Stimulated activated naive CD4-positive, alpha-beta T cell (primary cell): ENCODE measurements around the gene COQ10B.
A peak's percentile ranks its signal among the peaks of the same experiment; 100 is the strongest.
"Not testable (repeated sequence)": the region's sequence is repeated elsewhere in the genome, so short reads cannot be mapped to it uniquely, and the experiment has no call there.

Experiments used
- DNase-seq, 6 experiments: peaks; one replicate each; lab custom pipeline; 2025; lab: John Stamatoyannopoulos, UW

COQ10B gene

DNA sequence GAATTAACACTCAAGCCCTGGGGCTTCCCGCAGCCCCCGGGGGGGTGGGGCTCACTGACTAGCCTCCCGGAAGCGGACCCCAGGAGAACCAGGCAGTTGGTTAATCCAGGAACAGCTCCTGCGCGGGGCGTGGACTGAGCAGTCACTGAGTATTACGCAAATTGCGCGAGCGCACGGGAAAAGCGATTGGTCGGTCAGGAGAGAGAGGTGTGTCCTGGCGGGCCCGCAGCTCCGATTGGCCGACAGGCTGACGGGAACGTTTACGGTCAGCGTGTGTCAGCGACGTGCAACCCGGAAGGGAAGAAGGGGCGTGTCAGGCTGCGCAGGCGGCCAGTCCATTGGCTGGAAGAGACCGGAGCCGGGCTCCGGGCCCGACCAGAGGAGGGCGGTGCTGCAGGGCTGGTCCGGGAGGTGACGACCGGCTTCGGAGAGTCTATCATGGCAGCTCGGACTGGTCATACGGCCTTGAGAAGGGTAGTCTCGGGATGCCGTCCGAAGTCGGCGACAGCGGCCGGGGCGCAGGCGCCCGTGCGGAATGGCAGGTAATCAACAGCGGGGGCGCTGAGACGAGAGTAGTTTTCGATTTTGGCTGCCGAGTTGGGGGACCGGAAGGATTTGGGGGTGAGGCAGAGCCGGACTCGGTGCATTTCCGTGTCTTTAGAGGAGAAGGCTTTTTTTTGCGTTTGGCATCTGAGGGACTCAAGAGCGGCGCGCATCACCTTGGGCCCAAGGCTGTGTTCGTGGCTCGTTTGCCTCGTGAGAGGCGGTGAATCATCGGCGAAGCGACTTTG lies at the start of gene COQ10B:
Gene COQ10B, plus strand, starts transcription at position 430 of the 791 bp plus-strand sequence. Its CDS starts 9 bp downstream, at position 439.
- DNase-seq = peak; percentile 92 to 99 (median 98)

DNA sequence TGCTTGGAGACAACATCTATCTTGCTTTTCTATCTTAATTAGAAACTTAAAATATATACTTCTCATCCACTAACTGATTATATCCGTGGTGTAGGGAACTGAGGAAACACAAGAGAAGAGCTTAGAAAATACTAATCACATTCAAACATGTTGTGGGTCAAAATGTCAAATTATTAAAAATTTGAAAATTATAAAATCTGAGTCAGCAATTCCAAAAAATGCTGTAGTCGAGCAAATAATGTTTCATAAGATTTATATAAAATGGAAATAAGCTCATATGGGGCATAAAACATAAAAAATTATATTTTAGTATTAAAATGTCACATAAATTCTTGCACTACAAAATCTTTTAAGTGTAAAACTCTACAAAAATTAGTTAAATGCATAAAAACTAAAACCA lies 47.8 kb upstream of the COQ10B start:
- DNase-seq = no peak

DNA sequence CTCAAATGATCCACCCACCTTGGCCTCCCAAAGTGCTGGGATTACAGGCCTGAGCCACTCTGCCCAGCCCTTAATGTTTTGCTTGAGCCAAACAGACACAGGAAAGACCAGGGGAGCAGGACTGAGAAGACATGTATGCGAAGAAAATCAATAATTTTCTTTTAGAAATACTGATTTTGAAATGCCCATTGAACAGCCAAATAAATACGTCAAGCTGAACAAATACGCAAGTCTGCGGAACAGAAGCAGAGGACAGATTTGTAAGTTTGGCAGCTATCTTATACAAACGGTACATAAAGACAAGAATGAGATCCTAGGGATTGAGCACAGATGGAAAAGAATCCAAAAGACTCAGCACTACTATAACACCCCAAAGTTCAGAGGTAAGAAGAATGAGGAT lies 39.3 kb upstream of the COQ10B start:
- no peak for DNase-seq

DNA sequence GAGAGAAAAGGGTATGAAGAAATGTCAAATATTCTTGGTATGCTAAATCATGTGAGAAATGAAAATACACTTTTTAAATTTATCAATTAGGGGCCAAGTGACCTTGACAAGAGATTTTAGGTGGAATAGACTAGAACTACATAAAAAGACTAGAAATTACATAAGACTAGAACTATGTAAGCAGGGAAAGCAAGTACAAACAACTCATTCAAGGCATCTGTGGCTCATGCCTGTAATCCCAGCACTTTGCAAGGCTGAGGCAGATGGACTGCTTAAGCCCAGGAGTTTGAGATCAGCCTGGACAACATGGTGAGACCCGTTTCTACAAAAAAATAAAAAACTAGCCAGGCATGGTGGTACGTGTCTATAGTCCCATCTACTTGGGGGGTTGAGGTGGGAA lies 38.8 kb upstream of the COQ10B start:
- DNase-seq = no peak

DNA sequence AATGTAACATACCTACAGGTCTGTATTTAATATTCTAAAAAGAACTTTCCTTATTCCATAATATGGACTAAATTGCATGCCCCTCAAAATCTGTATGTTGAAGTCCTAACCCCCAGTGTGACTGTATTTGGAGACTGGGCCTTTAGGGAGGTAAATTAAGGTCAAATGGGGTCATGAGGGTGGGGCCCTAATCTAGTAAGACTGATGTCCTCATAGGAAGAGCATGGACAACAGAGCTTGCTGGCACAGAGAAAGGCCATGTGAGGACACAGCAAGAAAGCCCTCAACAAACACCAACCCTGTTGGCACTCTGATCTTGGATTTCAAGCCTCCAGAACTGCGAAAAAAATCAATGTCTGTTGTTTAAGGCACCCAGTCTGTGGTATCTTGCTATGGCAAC lies 37.1 kb upstream of the COQ10B start:
- DNase-seq = no peak

DNA sequence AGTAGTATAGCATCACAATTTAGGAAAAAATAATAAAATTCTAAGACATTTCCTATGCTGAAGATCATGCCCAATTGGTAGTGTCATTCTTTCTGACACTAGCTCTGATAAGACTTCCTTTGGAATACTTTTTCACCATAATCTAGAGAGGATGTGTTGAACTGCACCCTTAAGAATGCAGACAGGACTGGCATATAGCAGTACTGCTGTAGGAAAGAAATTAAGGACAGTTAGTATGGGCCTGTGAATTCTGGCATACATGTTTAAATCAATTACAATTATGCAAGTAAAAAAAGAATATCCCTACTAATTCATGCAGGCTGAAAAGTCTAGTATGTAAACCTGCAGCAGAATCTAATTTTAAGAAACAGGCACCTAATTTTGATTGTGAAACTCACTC lies 33.9 kb upstream of the COQ10B start:
- no peak for DNase-seq

DNA sequence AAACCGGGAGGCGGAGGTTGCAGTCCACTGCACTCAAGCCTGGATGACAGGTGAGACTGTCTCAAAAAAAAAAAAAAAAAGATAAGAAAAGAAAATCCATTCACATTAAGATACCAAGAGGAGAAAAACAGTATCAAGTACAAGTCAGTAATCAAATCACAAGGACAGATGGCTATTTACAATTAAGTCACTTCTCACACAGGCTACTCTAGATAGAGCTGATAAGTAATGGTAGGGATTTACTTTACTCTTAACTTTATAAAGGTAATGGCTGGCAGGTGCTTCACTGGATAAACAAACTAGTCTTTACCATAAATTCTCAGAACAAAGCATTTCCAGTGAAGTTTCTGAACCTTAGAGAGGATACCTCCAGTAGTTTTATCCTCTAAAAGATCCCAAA lies 30.0 kb upstream of the COQ10B start:
- no peak for DNase-seq

DNA sequence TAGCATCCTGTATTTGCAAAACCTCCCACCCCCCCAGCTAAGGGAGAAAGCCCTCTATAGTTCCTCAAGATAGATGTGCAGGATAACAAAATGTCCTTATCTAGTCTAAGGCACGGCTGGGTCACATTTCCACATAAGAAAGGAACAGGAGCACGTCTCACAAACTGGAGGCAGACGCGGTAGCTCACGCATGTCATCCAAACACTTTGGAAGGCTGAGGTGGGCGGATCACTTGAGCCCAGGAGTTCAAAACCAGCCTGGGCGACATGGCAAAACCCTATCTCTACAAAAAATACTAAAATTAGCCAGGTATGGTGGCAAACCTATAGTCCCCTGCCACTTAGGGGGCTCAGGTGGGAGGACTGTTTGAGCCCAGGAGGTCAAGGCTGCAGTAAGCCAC lies 27.8 kb upstream of the COQ10B start:
- no peak for DNase-seq

DNA sequence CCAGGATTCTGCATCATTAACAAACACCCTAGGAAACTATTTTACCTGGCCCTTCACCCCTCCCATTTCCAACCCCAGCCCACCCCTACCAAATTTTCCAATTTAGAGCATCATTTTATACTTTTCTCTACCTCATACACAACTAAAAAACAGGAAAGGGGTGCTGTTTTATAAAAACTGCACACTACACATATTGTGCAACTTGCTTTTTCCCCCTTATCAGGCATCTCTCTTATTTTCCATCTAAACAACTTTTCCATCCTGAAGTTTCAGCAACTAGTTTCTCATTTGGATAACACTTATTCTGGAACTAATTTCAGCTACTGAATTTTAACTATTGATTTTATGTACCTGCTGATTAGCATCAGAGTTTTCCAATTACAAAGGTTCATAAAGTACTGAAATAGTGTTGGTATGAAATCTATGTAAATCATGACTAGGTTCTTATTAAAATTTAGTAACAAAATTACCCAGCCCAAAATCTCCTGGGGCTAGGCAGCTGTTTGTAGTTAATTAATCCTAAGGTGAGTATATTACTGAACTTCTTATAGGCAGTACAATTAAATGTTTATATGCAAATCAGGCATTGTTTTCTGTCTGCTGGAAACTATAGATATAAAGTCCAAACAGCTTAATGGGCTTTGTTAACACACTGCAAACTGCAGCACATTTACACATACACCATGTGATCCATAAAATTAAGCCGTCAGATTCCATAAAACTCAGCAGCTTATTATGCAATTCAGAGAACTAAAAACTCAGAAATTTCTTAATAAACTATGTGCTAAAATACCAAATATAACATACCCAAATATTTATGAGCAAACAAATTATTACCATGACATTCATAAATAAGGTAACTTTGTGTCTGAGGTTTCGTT lies 26.4 kb upstream of the COQ10B start:
- no peak for DNase-seq

DNA sequence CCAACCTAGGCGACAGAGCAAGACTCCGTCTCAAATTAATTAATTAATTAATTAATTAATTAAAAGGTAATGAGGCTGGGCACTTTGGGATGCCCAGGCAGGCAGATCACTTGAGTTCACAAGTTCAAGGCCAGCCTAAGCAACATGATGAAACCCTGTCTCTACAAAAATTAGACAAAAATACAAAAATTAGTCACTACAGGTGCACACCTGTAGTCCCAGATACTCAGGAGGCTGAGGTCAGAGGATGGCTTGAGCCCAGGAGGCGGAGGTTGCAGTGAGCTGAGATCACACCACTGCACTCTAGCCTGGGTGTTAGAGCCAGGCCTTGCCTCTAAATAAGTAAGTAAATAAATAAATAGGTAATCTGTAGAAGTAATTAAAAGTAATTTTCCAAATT lies 25.4 kb upstream of the COQ10B start:
- DNase-seq = no peak

DNA sequence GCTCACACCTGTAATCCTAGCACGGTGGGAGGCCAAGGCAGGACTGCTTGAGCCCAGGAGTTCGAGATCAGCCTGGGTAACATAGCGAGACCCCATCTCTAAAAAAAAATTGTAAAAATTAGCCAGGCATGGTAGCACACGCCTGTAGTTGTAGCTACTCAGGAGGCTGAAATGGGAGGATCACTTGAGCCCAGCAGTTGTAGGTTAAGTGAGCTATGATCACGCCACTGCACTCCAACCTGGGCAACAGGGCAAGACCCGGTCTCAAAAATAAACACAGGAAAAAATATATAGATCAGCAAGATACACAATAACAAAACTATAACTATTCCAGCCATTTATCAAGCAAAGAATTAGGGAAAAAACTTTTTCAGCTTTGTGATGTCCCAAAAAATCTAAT lies 21.5 kb upstream of the COQ10B start:
- no peak for DNase-seq

DNA sequence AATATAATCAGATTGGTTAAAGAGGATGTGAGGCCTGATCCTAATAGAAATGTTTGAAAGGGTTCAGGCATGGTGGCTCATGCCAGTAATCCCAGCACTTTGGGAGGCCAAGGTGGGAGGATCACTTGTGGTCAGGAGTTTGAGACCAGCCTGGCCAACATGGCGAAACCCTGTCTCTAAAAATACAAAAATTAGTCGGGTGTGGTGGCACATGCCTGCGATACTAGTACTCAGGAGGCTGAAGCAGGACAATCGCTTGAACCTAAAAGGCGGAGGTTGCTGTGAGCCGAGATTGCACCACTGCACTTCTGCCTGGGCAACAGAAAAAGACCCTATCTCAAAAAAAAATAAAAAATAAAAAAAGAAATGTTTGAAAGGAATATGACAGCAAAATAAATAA lies 20.8 kb upstream of the COQ10B start:
- not testable (repeated sequence) for DNase-seq

DNA sequence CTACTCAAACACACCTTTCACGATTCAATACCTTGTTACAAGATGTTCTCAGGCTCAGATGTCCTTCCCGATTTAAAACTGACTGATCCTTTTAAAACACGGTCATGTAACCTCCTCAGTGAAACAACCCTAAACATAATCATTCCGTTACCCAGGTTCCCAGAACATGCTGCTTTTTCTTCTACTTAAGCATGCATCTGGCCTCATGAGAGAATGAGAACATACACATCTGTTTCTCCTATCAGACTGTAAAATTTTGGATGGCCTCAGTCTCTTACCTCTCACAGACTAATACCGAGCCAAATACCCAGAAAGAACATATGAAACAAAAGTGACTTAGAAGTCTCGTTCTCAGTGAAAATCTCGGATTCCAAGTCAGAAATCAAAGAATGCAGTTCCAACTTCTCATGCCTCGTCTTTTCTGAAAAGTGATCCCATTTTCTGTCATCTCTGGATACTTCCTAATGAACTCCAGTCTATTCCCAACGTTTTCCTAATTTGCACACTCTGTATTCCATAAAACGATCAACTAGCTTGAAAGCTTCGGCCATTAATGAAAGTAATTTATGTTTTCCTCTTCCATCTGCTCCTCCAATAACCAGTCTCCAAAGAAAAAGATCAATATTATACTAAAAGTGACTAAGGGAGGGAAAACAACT lies 19.4 kb upstream of the COQ10B start:
- DNase-seq = no peak

DNA sequence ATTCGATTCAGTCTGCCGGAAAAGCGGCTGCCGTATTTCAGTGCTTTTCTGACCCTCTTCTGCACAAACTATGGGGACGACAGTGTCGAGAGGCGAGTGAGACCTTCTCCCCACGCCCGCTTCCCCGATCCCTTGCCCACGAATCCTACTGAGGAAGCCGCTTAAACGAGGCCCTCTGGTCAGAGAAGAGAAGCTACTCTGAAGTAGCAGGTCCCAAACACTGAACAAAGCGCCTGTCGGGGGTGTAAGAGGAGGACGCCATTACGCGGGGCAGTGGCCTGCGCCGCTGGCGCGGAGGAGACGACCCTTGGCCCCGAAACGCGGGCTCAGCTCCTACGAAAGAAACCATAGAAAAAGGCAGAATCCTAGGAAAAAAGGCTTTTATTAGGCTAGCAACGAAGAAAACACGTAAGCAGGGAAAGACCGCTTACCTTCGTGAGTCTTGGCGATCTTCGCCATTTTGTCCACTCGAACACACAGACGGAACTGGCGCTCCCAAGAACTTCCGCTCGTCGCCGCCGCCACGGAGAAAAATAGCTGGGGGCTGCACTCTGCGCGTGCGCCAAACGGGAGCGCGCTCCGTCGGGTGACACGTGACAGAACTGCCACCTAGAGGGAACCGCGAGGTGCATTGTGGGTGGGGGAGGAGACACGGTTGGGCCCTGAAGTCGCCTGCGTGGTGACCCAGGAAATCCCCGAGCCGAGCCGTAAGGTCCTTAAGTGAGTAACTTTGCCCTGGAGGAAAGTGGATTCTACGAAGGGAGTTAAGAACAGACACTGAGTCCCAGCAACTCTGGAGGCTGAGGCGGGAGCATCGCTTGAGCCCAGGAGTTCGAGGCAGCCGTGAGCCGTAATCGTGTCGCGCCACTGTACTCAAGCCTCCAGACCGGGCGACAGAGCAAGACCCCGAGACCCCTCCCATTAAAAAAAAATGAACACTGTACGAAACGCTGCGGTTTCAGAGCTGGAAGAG lies 18.5 kb upstream of the COQ10B start, which contains the start of gene SF3B1:
Gene SF3B1, minus strand, starts transcription at position 488 of the 973 bp plus-strand sequence. Its CDS starts 29 bp downstream, at position 459.
- DNase-seq = peak; percentile 97 to 99 (median 98)

DNA sequence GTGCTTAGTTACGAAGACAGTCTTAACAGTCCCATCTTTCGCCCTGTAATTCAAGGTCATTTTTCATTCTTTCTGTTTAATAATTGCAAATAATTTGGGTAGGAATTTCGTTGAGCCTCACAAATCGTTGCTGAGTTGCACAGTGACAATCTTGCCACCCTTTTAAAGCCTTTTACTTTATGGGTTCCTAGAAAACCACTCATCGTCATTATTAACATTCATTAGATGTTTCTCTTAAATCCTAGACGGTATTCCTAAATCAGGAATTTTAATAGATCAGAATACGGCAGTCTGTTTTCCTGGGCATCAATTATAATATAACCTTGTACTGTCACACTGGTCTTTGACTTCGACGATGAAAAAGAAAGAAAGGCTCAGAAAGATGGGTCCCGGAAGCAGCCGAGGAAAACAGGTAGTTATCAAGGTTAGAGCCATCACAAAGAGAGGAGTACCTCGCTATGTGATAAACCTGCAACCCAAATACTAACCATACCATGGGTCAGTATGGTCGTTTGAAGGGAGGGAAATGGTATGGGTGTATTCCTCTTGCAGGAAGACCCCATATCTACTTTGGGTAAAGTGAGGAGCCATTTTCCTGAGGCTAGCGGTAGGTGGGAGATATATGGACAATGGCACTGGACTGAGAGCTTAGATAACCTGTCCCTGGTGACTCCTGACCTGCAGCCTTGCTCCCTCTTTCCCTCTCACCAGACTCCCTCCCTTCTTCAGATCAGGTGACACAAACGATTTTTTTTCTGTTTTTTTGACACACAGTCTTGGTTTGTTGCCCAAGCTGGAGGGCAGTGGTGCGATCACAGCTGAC lies 17.5 kb upstream of the COQ10B start:
- DNase-seq = peak in 1 of 6 experiments; percentile 47

DNA sequence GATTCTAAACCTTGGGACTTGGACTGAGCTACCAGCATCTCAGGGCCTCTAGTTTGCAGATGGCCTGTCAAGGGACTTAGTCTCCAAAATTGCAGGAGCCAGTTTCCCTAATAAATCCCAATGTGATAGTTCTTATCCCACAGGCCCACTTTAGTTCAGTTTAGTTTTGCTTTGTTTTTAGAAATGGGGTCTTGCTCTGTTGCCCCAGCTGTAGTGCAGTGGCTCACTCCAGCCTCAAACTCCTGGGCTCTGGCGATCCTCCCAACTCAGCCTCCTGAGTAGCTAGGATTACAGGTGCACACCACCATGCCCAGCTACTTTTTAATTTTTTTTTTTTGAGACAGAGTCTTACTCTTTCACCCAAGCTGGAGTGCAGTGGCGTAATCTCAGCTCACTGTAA lies 16.0 kb upstream of the COQ10B start:
- DNase-seq = no peak

DNA sequence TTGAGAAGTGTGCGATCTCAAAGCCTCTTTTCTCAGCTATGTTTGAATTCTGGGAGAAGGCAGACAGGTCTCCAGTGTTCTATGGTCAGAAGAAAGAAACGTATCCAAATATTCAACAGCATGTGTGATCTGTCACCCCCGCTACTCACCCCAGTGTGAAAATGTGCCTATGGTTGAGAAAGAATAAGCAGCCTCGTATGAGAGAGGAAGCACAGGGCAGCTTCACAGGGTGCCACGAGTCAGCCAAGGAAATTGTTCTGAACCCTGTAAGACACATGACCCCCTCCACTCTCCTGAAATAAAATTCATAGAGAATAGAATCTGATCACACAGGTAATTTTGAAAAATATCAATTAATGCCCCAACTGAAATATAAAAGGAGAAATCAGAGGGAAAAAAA lies 10.5 kb upstream of the COQ10B start:
- DNase-seq = no peak

DNA sequence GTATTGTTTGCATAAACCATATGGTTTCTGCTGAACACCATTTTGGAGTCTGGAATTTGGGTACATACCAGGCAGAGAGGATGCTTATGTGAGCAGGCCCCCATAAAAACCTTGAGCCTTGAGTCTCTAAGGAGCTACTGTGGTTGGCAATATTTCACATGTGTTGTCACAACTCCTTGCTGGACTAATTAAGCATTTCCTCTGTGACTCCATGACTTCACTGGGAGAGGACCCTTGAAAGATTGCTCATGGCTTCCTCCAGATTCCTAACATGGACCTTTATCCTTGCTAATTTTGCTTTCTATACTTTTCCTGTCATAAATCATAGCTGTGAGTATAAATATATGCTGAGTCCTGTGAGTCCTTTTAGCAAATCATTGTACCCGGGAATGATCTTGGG lies 7.6 kb upstream of the COQ10B start:
- no peak for DNase-seq

DNA sequence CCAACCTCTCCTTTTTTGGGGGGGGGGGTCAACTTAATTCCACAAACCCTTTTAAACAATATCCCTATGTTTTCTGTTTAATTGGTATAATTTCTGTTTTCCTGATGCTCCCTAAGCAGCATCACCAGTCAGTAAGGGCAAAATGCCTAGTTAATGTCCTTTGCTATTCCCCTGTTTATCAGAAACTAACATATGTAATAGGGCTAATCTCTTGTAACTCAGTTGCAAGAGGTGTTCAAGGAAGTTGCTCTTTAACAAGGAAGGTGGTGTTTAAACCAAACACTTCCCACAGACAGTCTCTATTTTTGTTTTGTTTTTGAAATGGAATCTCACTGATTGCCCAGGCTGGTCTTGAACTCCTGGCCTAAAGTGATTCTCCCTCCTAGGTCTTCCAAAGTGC lies 6.5 kb upstream of the COQ10B start:
- DNase-seq = no peak

DNA sequence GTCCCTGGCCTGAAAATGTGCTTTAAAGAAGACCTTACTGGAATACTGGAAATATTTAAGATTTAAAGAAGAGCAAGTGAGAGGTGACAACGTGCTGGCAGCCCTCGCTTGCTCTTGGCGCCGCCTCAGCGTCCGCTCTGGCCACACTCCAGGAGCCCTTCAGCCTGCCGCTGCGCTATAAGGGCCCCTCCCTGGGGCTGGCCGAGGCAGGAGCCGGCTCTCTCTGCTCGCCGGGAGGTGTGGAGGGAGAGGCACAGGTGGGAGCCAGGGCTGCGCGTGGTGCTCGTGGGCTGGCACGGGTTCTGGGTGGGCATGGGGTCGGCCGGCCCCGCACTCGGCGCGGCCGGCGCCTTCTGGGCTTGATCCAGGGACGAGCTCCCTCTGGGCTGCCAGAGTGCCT lies 2.9 kb upstream of the COQ10B start:
- no peak for DNase-seq
